Panc1 (cell line): ENCODE data around the gene UBP1. TPM values are rescaled to one million over a fixed set of nuclear protein-coding genes. Genes with fewer than 3 reads are reported as not detected.

Experiments
- ATAC-seq: fragments of 200-7000 bp; cut with Tn5 transposase; 2 replicates; pipeline ENCODE4 v1.9.1; 2020; ENCODE audit warnings: mild to moderate bottlenecking, moderate library complexity
- BruUV-seq: library from RNA; stranded (reverse); fragments of 400-500 nt; replicated peaks from 2 replicates; lab custom pipeline; 2021; lab: Mats Ljungman, UMichigan
- CTCF ChIA-PET: fragments of 300-600 bp; sonication (Branson Sonifier 250); formaldehyde crosslinking; loops from one replicate; lab custom pipeline; 2022; ENCODE audit warnings: antibody characterized with exemption; lab: Charles Lee
- POLR2A ChIA-PET: fragments of 300-600 bp; sonication (Branson Sonifier 250); formaldehyde crosslinking; loops from one replicate; lab custom pipeline; 2022; ENCODE audit warnings: antibody characterized with exemption; lab: Charles Lee
- DNase-seq: peaks from one replicate; pipeline ENCODE4 v3.0.0-alpha.2; 2010; ENCODE audit warnings: low read depth, low spot score
- H3K27ac ChIP-seq: 2 replicates; pipeline ENCODE4 v1.5.1; 2011; ENCODE audit warnings: mild to moderate bottlenecking, low read length, inconsistent platforms
- H3K27me3 ChIP-seq: fragments of 200-500 bp; sonication (Bioruptor generic); 2 replicates; pipeline ENCODE4 v1.6.0; 2014; ENCODE audit warnings: low read length, inconsistent platforms; ENCODE audit not compliant: control insufficient read depth, insufficient read depth
- H3K36me3 ChIP-seq: fragments of 200-500 bp; sonication (Bioruptor generic); 2 replicates; pipeline ENCODE4 v1.5.1; 2014; ENCODE audit warnings: inconsistent platforms, mild to moderate bottlenecking, low read length, moderate library complexity; ENCODE audit not compliant: control insufficient read depth, insufficient read depth
- H3K4me1 ChIP-seq: 2 replicates; pipeline ENCODE4 v1.5.1; 2011; ENCODE audit warnings: inconsistent platforms, mild to moderate bottlenecking, low read length, moderate library complexity; ENCODE audit not compliant: control insufficient read depth, insufficient read depth
- H3K4me3 ChIP-seq, 2 experiments: 2 replicates each; pipeline ENCODE4 v1.5.1; 2011 to 2012; ENCODE audit warnings: low read depth in 2 of 2, low read length in 2 of 2, mild to moderate bottlenecking in 2 of 2, inconsistent platforms in 1 of 2, moderate library complexity in 1 of 2
- H3K9me3 ChIP-seq: fragments of 200-500 bp; sonication (Bioruptor generic); 2 replicates; pipeline ENCODE4 v1.5.1; 2014; ENCODE audit warnings: low read depth, mild to moderate bottlenecking, inconsistent platforms, low read length, moderate library complexity; ENCODE audit not compliant: control insufficient read depth, insufficient read depth
- CTCF ChIP-seq: fragments of 450-650 bp; IDR thresholded peaks from 2 replicates; pipeline ENCODE4 v1.5.1; 2017; ENCODE audit warnings: mild to moderate bottlenecking
- POLR2AphosphoS5 ChIP-seq: IDR thresholded peaks from 2 replicates; pipeline ENCODE4 v1.6.1; 2012; ENCODE audit warnings: mild to moderate bottlenecking, low read depth, low read length, moderate library complexity
- REST ChIP-seq, 2 experiments: IDR thresholded peaks; 2 replicates each; pipeline ENCODE4 v1.6.1; 2011 to 2012; ENCODE audit warnings: low read depth in 2 of 2, control low read depth in 1 of 2, low read length in 1 of 2, mild to moderate bottlenecking in 1 of 2, moderate library complexity in 1 of 2; ENCODE audit not compliant: insufficient read depth in 1 of 2
- SIN3A ChIP-seq: IDR thresholded peaks from 2 replicates; pipeline ENCODE4 v1.6.1; 2012; ENCODE audit warnings: low read depth, mild to moderate bottlenecking, low read length, moderate library complexity, borderline replicate concordance; ENCODE audit not compliant: insufficient read depth
- TCF7L2 ChIP-seq: IDR thresholded peaks from 2 replicates; pipeline ENCODE4 v1.6.1; 2011; ENCODE audit warnings: mild to moderate bottlenecking, low read depth, low read length, inconsistent platforms
- in situ Hi-C: cut with HindIII; loops from 2 replicates; pipeline ENCODE4 v1.10.0; 2016; ENCODE audit warnings: low sequenced_read_pairs, low pct_unique_long_range_greater_than_20kb
- intact Hi-C: fragments of 100-400 bp; cut with micrococcal nuclease; formaldehyde crosslinking; loops from one replicate; pipeline ENCODE4 v1.10.0; 2022; ENCODE audit not compliant: unreplicated experiment
- total RNA-seq: library from RNA; stranded (reverse); gene quantifications from one replicate; pipeline ENCODE4 v1.2.1, GENCODE V29; 2021; ENCODE audit not compliant: unreplicated experiment

UBP1 gene
- total RNA-seq, 1 experiment from 2014 or later: 62.4 TPM

- no peak overlapping the region for H3K4me3 ChIP-seq
- H3K36me3 ChIP-seq: peaks cover 26% of the 10 kb centered on the region
- BruUV-seq: no TSS peak
- no peaks in the 10 kb centered on the region for H3K9me3 ChIP-seq
- intact Hi-C loops (no loop called here), in situ Hi-C loops (no loop called here)
- TF ChIP-seq POLR2AphosphoS5 (no peak), REST (IDR thresholded peaks at IDR 0.05; ENCODE audit: insufficient read depth in 1 of 2, low read depth in 2 of 2, low read length in 1 of 2) (no peak), SIN3A (no peak), CTCF (no peak), TCF7L2 (no peak)
- POLR2A ChIA-PET: interaction anchor here (0.6 kb wide), 2 partner anchors 14 to 24 kb away, joined by 10 to 13 read pairs; no protein-coding TSS in a partner anchor
- DNase-seq (no peak), ATAC-seq (no peak)
- CTCF ChIA-PET: interaction anchor here (0.6 kb wide), 1 partner anchor 770 kb away, joined by 3 read pairs; no protein-coding TSS in a partner anchor
- H3K27ac ChIP-seq: no peak overlapping the region
- H3K27me3 ChIP-seq: no peaks in the 10 kb centered on the region
- H3K4me1 ChIP-seq: peaks cover 14% of the 10 kb centered on the region
Observed at GRCh38 chr3:33395900-33396299, 44.3 kb downstream of the UBP1 start.

- BruUV-seq: no TSS peak
- H3K27me3 ChIP-seq: no peaks in the 10 kb centered on the region
- peaks cover 22% of the 10 kb centered on the region for H3K36me3 ChIP-seq
- H3K4me3 ChIP-seq: no peak overlapping the region
- in situ Hi-C loops: no loop called here
- ChIA-PET POLR2A (interaction anchor here (0.7 kb wide), 1 partner anchor 112 kb away, joined by 8 read pairs; no protein-coding TSS in a partner anchor), CTCF (interaction anchor here (0.6 kb wide), 1 partner anchor 444 kb away, joined by 4 read pairs; no protein-coding TSS in a partner anchor)
- TF ChIP-seq TCF7L2: no peak
- TF ChIP-seq CTCF: no peak
- TF ChIP-seq POLR2AphosphoS5: no peak
- no peak for TF ChIP-seq REST (IDR thresholded peaks at IDR 0.05; ENCODE audit: insufficient read depth in 1 of 2, low read depth in 2 of 2, low read length in 1 of 2)
- TF ChIP-seq SIN3A: no peak
- peaks cover 14% of the 10 kb centered on the region for H3K4me1 ChIP-seq
- DNase-seq: no peak
- H3K27ac ChIP-seq: no peak overlapping the region
- no peak for ATAC-seq
- H3K9me3 ChIP-seq: no peaks in the 10 kb centered on the region
- intact Hi-C loops: no loop called here
Observed at GRCh38 chr3:33394403-33395054, 45.7 kb downstream of the UBP1 start.
